ENCODE data around the gene FHL1. TPM values are rescaled to one million over a fixed set of nuclear protein-coding genes. Genes with fewer than 3 reads are reported as not detected.
A peak's percentile ranks its signal among the peaks of the same experiment; 100 is the strongest.

The FHL1 gene
- total RNA-seq, 1 donor from 2014 or later: 248 TPM

- no peak for DNase-seq
- peak overlapping the region; percentile 11 for H3K27ac ChIP-seq
- H3K36me3 ChIP-seq: peaks cover 19% of the 10 kb centered on the region
- ATAC-seq: no peak
- no peak for TF ChIP-seq CTCF (IDR thresholded peaks at IDR 0.05)
- no peaks in the 10 kb centered on the region for H3K27me3 ChIP-seq (ENCODE audit: low read depth)
- H3K9me3 ChIP-seq: no peaks in the 10 kb centered on the region
- intact Hi-C loops (cut with DNase I): no loop called here
- no peak overlapping the region for H3K4me3 ChIP-seq
- peaks cover 15% of the 10 kb centered on the region for H3K4me1 ChIP-seq
These were observed 62.9 kb downstream of the FHL1 start for GRCh38 chrX:136210243-136210642.

GRCh38 chrX:136210806-136211205 is 63.5 kb downstream of the FHL1 start:
- no peak for TF ChIP-seq CTCF (IDR thresholded peaks at IDR 0.05)
- intact Hi-C loops (cut with DNase I): no loop called here
- ATAC-seq (no peak), DNase-seq (no peak)
- no peak overlapping the region for H3K4me3 ChIP-seq
- peaks cover 9% of the 10 kb centered on the region for H3K4me1 ChIP-seq
- H3K27me3 ChIP-seq (ENCODE audit: low read depth): no peaks in the 10 kb centered on the region
- H3K9me3 ChIP-seq: no peaks in the 10 kb centered on the region
- H3K27ac ChIP-seq: peak overlapping the region; percentile 11
- peaks cover 19% of the 10 kb centered on the region for H3K36me3 ChIP-seq

GRCh38 chrX:136211766-136212556 is 64.6 kb downstream of the FHL1 start:
- H3K4me1 ChIP-seq: peaks cover 4% of the 10 kb centered on the region
- DNase-seq: no peak
- no peak overlapping the region for H3K27ac ChIP-seq
- H3K27me3 ChIP-seq (ENCODE audit: low read depth): no peaks in the 10 kb centered on the region
- no peaks in the 10 kb centered on the region for H3K9me3 ChIP-seq
- H3K36me3 ChIP-seq: peaks cover 11% of the 10 kb centered on the region
- TF ChIP-seq CTCF (IDR thresholded peaks at IDR 0.05): no peak
- intact Hi-C loops (cut with DNase I): no loop called here
- no peak for ATAC-seq
- H3K4me3 ChIP-seq: no peak overlapping the region

- Histone ChIP-seq H3K4me3 (no peak overlapping the region), H3K27ac (no peak overlapping the region), H3K36me3 (peaks cover 14% of the 10 kb centered on the region), H3K27me3 (ENCODE audit: low read depth) (no peaks in the 10 kb centered on the region), H3K4me1 (peaks cover 4% of the 10 kb centered on the region), H3K9me3 (no peaks in the 10 kb centered on the region)
- no peak for TF ChIP-seq CTCF (IDR thresholded peaks at IDR 0.05)
- DNase-seq (no peak), ATAC-seq (no peak)
- intact Hi-C loops (cut with DNase I): no loop called here
These were observed 65.3 kb downstream of the FHL1 start for GRCh38 chrX:136212557-136213111.

- no peak for DNase-seq
- Histone ChIP-seq H3K27me3 (ENCODE audit: low read depth) (no peaks in the 10 kb centered on the region), H3K36me3 (peaks cover 12% of the 10 kb centered on the region), H3K4me3 (no peak overlapping the region), H3K4me1 (no peaks in the 10 kb centered on the region), H3K27ac (no peak overlapping the region), H3K9me3 (no peaks in the 10 kb centered on the region)
- peak in 1 of 2 donors; percentile 50 for ATAC-seq
- intact Hi-C loops (cut with DNase I): no loop called here
- TF ChIP-seq CTCF (IDR thresholded peaks at IDR 0.05): no peak
These were observed 67.2 kb downstream of the FHL1 start for GRCh38 chrX:136214551-136214950.
